Measurements from ENCODE around the gene SF3B5.
A peak's percentile ranks its signal among the peaks of the same experiment; 100 is the strongest.

Gene SF3B5

DNA sequence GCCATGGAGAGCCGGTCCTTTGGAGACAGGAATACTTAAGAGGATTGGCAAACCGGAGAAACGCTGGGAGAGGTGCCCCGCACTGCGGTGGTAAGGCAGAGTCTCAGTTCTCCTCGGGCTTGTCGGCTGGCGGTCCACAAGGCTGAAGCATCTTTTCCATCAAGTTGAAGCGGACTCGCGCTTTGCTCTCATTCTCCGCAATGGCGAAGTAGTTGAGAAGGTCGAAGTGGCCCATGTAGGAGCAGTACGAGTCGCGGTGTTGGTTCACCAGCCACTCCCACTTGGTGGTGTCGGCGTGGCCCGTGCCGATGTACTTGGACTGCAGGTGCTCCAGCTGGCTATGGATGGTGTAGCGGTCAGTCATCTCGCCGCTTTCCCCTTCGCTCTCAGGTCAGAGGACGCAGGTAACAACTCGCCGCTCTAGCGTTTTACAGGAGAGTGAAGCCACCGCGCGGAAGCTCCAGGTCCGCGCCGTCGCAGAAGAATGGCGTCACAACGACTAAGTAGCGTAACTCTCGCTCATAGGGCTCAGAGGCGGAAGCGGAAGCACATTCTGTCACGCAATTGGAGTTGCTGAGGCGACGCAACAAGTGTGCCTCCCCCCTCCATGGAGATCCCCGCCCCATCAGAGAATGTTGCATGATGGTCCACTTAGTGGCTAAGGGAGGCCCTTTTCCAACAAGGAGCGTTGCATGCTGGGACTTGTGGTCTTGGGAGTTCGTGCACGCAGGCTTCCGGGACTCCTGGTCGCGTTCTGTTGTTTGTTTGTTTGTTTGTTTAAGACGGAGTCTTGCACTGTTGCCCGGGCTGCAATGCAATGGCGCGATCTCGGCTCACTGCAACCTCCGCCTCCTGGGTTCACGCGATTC is at the start of gene SF3B5:
SF3B5 (minus strand) TSS at position 440 of the 869 bp plus-strand sequence; CDS start at position 364, 76 bp downstream.
- Histone ChIP-seq H3K36me3 (ENCODE audit: control insufficient read depth, insufficient read depth, low read length) (no peaks in the 10 kb centered on the region), H3K4me3 (ENCODE audit: low read depth, low read length) (peak within 1 kb of the TSS; percentile 88), H3K27me3 (ENCODE audit: control insufficient read depth, insufficient read depth, low read length) (no peaks in the 10 kb centered on the region), H3K4me1 (ENCODE audit: control insufficient read depth, insufficient read depth, low read length) (peaks cover 5% of the 10 kb centered on the region), H3K9ac (ENCODE audit: low read length) (peak within 1 kb of the TSS; percentile 86), H3K27ac (ENCODE audit: low read depth, low read length) (no peak within 1 kb of the TSS), H3K9me3 (ENCODE audit: control insufficient read depth, insufficient read depth, low read depth, low read length) (no peaks in the 10 kb centered on the region)

GRCh38 chr6:144144996-144145395 is 49.6 kb upstream of the SF3B5 start:
- Histone ChIP-seq H3K36me3 (ENCODE audit: control insufficient read depth, insufficient read depth, low read length) (no peaks in the 10 kb centered on the region), H3K4me1 (ENCODE audit: control insufficient read depth, insufficient read depth, low read length) (no peaks in the 10 kb centered on the region), H3K27ac (ENCODE audit: low read depth, low read length) (no peak overlapping the region), H3K9ac (ENCODE audit: low read length) (no peak overlapping the region), H3K9me3 (ENCODE audit: control insufficient read depth, insufficient read depth, low read depth, low read length) (no peaks in the 10 kb centered on the region), H3K27me3 (ENCODE audit: control insufficient read depth, insufficient read depth, low read length) (peaks cover 38% of the 10 kb centered on the region), H3K4me3 (ENCODE audit: low read depth, low read length) (no peak overlapping the region)

GRCh38 chr6:144143878-144144277 is 48.5 kb upstream of the SF3B5 start:
- Histone ChIP-seq H3K36me3 (ENCODE audit: control insufficient read depth, insufficient read depth, low read length) (no peaks in the 10 kb centered on the region), H3K27me3 (ENCODE audit: control insufficient read depth, insufficient read depth, low read length) (peaks cover 27% of the 10 kb centered on the region), H3K9ac (ENCODE audit: low read length) (no peak overlapping the region), H3K27ac (ENCODE audit: low read depth, low read length) (no peak overlapping the region), H3K9me3 (ENCODE audit: control insufficient read depth, insufficient read depth, low read depth, low read length) (no peaks in the 10 kb centered on the region), H3K4me1 (ENCODE audit: control insufficient read depth, insufficient read depth, low read length) (no peaks in the 10 kb centered on the region), H3K4me3 (ENCODE audit: low read depth, low read length) (no peak overlapping the region)

GRCh38 chr6:144143106-144143505 is 47.7 kb upstream of the SF3B5 start:
- Histone ChIP-seq H3K27me3 (ENCODE audit: control insufficient read depth, insufficient read depth, low read length) (peaks cover 19% of the 10 kb centered on the region), H3K9me3 (ENCODE audit: control insufficient read depth, insufficient read depth, low read depth, low read length) (no peaks in the 10 kb centered on the region), H3K27ac (ENCODE audit: low read depth, low read length) (no peak overlapping the region), H3K9ac (ENCODE audit: low read length) (no peak overlapping the region), H3K4me1 (ENCODE audit: control insufficient read depth, insufficient read depth, low read length) (no peaks in the 10 kb centered on the region), H3K36me3 (ENCODE audit: control insufficient read depth, insufficient read depth, low read length) (no peaks in the 10 kb centered on the region), H3K4me3 (ENCODE audit: low read depth, low read length) (no peak overlapping the region)

GRCh38 chr6:144141470-144141869 is 46.1 kb upstream of the SF3B5 start:
- H3K4me3 ChIP-seq (ENCODE audit: low read depth, low read length), result no peak overlapping the region
- no peaks in the 10 kb centered on the region for H3K36me3 ChIP-seq (ENCODE audit: control insufficient read depth, insufficient read depth, low read length)
- no peaks in the 10 kb centered on the region for H3K9me3 ChIP-seq (ENCODE audit: control insufficient read depth, insufficient read depth, low read depth, low read length)
- no peaks in the 10 kb centered on the region for H3K4me1 ChIP-seq (ENCODE audit: control insufficient read depth, insufficient read depth, low read length)
- no peak overlapping the region for H3K9ac ChIP-seq (ENCODE audit: low read length)
- H3K27me3 ChIP-seq (ENCODE audit: control insufficient read depth, insufficient read depth, low read length), result peaks cover 8% of the 10 kb centered on the region; the same call in 1 of the 2 replicates
- no peak overlapping the region for H3K27ac ChIP-seq (ENCODE audit: low read depth, low read length)

DNA sequence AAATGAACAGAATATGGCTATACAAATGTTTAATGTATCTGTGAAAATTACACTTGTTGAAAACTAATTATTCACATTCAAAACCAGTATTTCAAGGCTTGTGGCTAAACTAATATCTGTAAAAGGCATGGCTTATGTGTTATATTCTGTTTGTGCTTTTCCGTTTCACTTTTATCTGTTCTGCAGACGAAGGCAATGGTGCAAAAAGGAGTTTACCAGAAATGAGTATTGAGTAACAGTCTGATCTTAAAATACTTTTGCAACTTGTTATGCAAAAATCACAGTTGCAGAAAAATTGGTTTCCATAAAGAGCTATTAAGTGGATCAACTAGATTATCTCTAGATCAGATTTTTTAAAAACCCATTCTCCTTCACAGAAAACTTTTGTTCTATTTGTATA is 45.5 kb upstream of the SF3B5 start:
- Histone ChIP-seq H3K9me3 (ENCODE audit: control insufficient read depth, insufficient read depth, low read depth, low read length) (no peaks in the 10 kb centered on the region), H3K4me3 (ENCODE audit: low read depth, low read length) (no peak overlapping the region), H3K27ac (ENCODE audit: low read depth, low read length) (no peak overlapping the region), H3K4me1 (ENCODE audit: control insufficient read depth, insufficient read depth, low read length) (no peaks in the 10 kb centered on the region), H3K36me3 (ENCODE audit: control insufficient read depth, insufficient read depth, low read length) (no peaks in the 10 kb centered on the region), H3K9ac (ENCODE audit: low read length) (no peak overlapping the region), H3K27me3 (ENCODE audit: control insufficient read depth, insufficient read depth, low read length) (peaks cover 3% of the 10 kb centered on the region; the same call in 1 of the 2 replicates)

GRCh38 chr6:144139817-144140216 is 44.4 kb upstream of the SF3B5 start:
- Histone ChIP-seq H3K4me1 (ENCODE audit: control insufficient read depth, insufficient read depth, low read length) (no peaks in the 10 kb centered on the region), H3K4me3 (ENCODE audit: low read depth, low read length) (no peak overlapping the region), H3K27me3 (ENCODE audit: control insufficient read depth, insufficient read depth, low read length) (no peaks in the 10 kb centered on the region), H3K27ac (ENCODE audit: low read depth, low read length) (no peak overlapping the region), H3K36me3 (ENCODE audit: control insufficient read depth, insufficient read depth, low read length) (no peaks in the 10 kb centered on the region), H3K9me3 (ENCODE audit: control insufficient read depth, insufficient read depth, low read depth, low read length) (no peaks in the 10 kb centered on the region), H3K9ac (ENCODE audit: low read length) (no peak overlapping the region)

- no peaks in the 10 kb centered on the region for H3K4me1 ChIP-seq (ENCODE audit: control insufficient read depth, insufficient read depth, low read length)
- no peak overlapping the region for H3K4me3 ChIP-seq (ENCODE audit: low read depth, low read length)
- no peak overlapping the region for H3K9ac ChIP-seq (ENCODE audit: low read length)
- no peaks in the 10 kb centered on the region for H3K9me3 ChIP-seq (ENCODE audit: control insufficient read depth, insufficient read depth, low read depth, low read length)
- H3K27ac ChIP-seq (ENCODE audit: low read depth, low read length), result no peak overlapping the region
- H3K36me3 ChIP-seq (ENCODE audit: control insufficient read depth, insufficient read depth, low read length), result no peaks in the 10 kb centered on the region
- H3K27me3 ChIP-seq (ENCODE audit: control insufficient read depth, insufficient read depth, low read length), result no peaks in the 10 kb centered on the region
These were observed 43.2 kb upstream of the SF3B5 start for GRCh38 chr6:144138542-144138941.

GRCh38 chr6:144134737-144135136 is 39.4 kb upstream of the SF3B5 start:
- Histone ChIP-seq H3K36me3 (ENCODE audit: control insufficient read depth, insufficient read depth, low read length) (no peaks in the 10 kb centered on the region), H3K27ac (ENCODE audit: low read depth, low read length) (no peak overlapping the region), H3K9me3 (ENCODE audit: control insufficient read depth, insufficient read depth, low read depth, low read length) (no peaks in the 10 kb centered on the region), H3K4me1 (ENCODE audit: control insufficient read depth, insufficient read depth, low read length) (no peaks in the 10 kb centered on the region), H3K4me3 (ENCODE audit: low read depth, low read length) (no peak overlapping the region), H3K9ac (ENCODE audit: low read length) (no peak overlapping the region), H3K27me3 (ENCODE audit: control insufficient read depth, insufficient read depth, low read length) (no peaks in the 10 kb centered on the region)

DNA sequence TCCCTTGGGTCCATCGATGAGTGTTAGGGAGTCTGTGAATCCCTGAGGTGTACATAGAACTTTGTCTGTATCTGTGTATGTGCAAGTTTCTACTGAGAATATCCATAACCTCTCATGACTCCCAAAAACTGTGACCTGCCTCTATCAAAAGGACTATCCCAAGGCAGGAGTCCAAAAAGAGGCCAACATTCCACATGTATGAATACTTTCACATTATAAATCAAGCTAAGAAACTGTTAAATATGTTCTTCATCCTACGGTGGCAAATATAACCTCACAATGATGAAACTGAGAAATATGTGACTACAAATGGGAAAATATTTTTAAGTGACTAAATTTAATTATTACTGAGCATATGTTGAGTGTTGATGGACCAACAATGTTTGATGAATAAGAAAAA is 38.8 kb upstream of the SF3B5 start:
- H3K27me3 ChIP-seq (ENCODE audit: control insufficient read depth, insufficient read depth, low read length), result no peaks in the 10 kb centered on the region
- H3K36me3 ChIP-seq (ENCODE audit: control insufficient read depth, insufficient read depth, low read length), result no peaks in the 10 kb centered on the region
- no peak overlapping the region for H3K4me3 ChIP-seq (ENCODE audit: low read depth, low read length)
- no peaks in the 10 kb centered on the region for H3K9me3 ChIP-seq (ENCODE audit: control insufficient read depth, insufficient read depth, low read depth, low read length)
- no peak overlapping the region for H3K27ac ChIP-seq (ENCODE audit: low read depth, low read length)
- H3K4me1 ChIP-seq (ENCODE audit: control insufficient read depth, insufficient read depth, low read length), result no peaks in the 10 kb centered on the region
- H3K9ac ChIP-seq (ENCODE audit: low read length), result no peak overlapping the region

DNA sequence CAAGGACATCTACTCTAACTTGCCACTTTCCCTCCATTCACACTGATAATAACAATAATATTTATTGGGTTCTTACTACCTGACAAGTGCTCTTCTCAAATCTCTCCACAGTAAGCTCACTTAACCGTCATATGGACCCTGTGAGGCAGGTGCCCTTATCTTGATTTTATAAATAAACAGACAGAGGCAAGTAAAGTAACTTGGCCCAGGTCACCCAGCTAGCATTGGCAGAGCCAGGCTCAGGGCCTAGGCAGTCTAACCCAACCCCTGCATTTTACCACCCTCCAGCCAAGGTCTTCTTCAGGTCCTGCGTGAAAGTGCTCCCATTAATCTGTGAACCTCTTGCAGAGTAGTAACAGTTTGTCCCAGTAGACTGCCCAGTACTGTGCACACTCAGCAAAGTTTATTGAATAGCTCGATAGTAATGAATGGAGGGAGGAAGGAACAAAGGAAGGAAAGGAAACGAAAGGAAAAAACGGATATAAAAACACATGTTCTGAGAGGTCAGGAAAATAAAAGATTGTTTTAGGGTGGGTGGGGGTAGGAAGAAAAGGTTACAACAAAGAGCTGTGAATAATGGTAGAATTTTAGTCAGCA is 38.0 kb upstream of the SF3B5 start:
- H3K4me1 ChIP-seq (ENCODE audit: control insufficient read depth, insufficient read depth, low read length), result no peaks in the 10 kb centered on the region
- no peak overlapping the region for H3K27ac ChIP-seq (ENCODE audit: low read depth, low read length)
- no peak overlapping the region for H3K9ac ChIP-seq (ENCODE audit: low read length)
- no peaks in the 10 kb centered on the region for H3K9me3 ChIP-seq (ENCODE audit: control insufficient read depth, insufficient read depth, low read depth, low read length)
- H3K36me3 ChIP-seq (ENCODE audit: control insufficient read depth, insufficient read depth, low read length), result no peaks in the 10 kb centered on the region
- no peak overlapping the region for H3K4me3 ChIP-seq (ENCODE audit: low read depth, low read length)
- H3K27me3 ChIP-seq (ENCODE audit: control insufficient read depth, insufficient read depth, low read length), result no peaks in the 10 kb centered on the region
